ENCODE measurements around the gene PCDHGC3. TPM values are rescaled to one million over a fixed set of nuclear protein-coding genes. Genes with fewer than 3 reads are reported as not detected.
A peak's percentile ranks its signal among the peaks of the same experiment; 100 is the strongest.

PCDHGC3 gene
- total RNA-seq, 1 experiment from 2014 or later, result 61.3 TPM

- H3K9ac ChIP-seq (ENCODE audit: low read length), result peak overlapping the region; percentile 92
- H3K27ac ChIP-seq (ENCODE audit: low read length), result peak overlapping the region; percentile 100
- peaks cover 100% of the 10 kb centered on the region for H3K4me1 ChIP-seq (ENCODE audit: low read length)
- no peaks in the 10 kb centered on the region for H3K9me2 ChIP-seq (replicated peaks; ENCODE audit: insufficient read depth, low read length)
- H3K4me2 ChIP-seq (ENCODE audit: low read depth, low read length, poor library complexity, severe bottlenecking), result peak overlapping the region; percentile 78
- H3K79me2 ChIP-seq (ENCODE audit: low read length), result peaks cover 7% of the 10 kb centered on the region
- no peak overlapping the region for H2AFZ ChIP-seq (ENCODE audit: low read length)
- no peaks in the 10 kb centered on the region for H3K27me3 ChIP-seq (ENCODE audit: low read length)
- peaks cover 31% of the 10 kb centered on the region for H3K36me3 ChIP-seq (ENCODE audit: insufficient read depth, low read length)
- DNase-seq, result peak; percentile 80
- no peaks in the 10 kb centered on the region for H3K9me3 ChIP-seq (ENCODE audit: low read length)
- H3K4me3 ChIP-seq (ENCODE audit: low read length), result peak overlapping the region; percentile 68
- no peaks in the 10 kb centered on the region for H4K20me1 ChIP-seq (ENCODE audit: insufficient read depth, low read depth, low read length)
Observed at GRCh38 chr5:141508440-141508797, 32.7 kb downstream of the PCDHGC3 start.

DNA sequence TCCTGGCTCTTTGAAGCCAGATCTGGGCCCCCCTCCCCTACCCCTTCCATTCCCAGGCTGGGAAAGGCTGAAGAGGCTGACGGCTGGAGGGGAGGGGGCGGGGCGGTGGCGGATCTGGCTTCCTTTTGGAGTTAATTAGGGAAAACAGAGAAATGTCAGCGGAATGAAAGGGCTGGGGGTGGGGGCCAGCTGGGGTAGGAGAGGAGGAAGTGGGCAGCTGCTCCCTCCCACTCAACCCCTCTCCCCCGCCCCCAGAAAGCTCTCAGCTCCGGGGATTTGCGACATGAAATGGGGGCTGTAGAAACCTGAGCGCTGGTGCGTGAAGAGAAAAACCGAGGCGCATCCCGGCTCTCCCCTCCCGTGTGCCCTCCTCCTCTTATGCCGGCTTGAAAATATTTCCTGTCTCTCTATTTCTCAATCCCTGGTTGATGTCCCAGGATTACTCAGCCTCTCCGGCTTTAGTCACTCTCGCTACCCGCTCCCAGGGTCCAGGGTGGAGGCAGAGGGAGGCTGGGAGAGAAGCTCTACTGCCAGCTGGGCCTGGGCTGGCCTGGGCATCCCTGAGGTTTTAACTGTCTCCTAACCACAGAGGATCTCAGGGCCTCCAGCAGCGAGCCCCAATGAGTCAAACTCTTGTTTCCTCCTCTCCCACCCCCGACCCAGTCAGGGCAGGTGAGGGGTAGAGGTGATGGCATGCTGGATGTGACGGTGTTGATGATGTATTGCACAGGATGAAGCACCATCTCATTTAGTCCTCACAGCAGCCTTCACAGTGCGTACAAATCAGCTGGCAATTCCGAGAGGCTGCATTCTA, 33.2 kb downstream of the PCDHGC3 start:
- no peaks in the 10 kb centered on the region for H3K27me3 ChIP-seq (ENCODE audit: low read length)
- no peaks in the 10 kb centered on the region for H3K9me3 ChIP-seq (ENCODE audit: low read length)
- H3K9me2 ChIP-seq (replicated peaks; ENCODE audit: insufficient read depth, low read length), result no peaks in the 10 kb centered on the region
- no peaks in the 10 kb centered on the region for H4K20me1 ChIP-seq (ENCODE audit: insufficient read depth, low read depth, low read length)
- peaks cover 3% of the 10 kb centered on the region; the same call in 1 of the 2 replicates for H3K79me2 ChIP-seq (ENCODE audit: low read length)
- peak overlapping the region; percentile 92 for H3K9ac ChIP-seq (ENCODE audit: low read length)
- peak overlapping the region; percentile 78 for H3K4me2 ChIP-seq (ENCODE audit: low read depth, low read length, poor library complexity, severe bottlenecking)
- peak; percentile 86 for DNase-seq
- H3K27ac ChIP-seq (ENCODE audit: low read length), result peak overlapping the region; percentile 100
- H3K4me3 ChIP-seq (ENCODE audit: low read length), result peak overlapping the region; percentile 68
- H3K36me3 ChIP-seq (ENCODE audit: insufficient read depth, low read length), result peaks cover 26% of the 10 kb centered on the region
- H3K4me1 ChIP-seq (ENCODE audit: low read length), result peaks cover 100% of the 10 kb centered on the region
- no peak overlapping the region for H2AFZ ChIP-seq (ENCODE audit: low read length)

GRCh38 chr5:141510160-141510559, 34.4 kb downstream of the PCDHGC3 start:
- 0 out of 2 replicates have a peak, but pooled peaks cover 3% of the 10 kb centered on the region for H3K79me2 ChIP-seq (ENCODE audit: low read length)
- no peaks in the 10 kb centered on the region for H3K27me3 ChIP-seq (ENCODE audit: low read length)
- H2AFZ ChIP-seq (ENCODE audit: low read length), result no peak overlapping the region
- peak; percentile 82 for DNase-seq
- no peaks in the 10 kb centered on the region for H3K9me3 ChIP-seq (ENCODE audit: low read length)
- H3K27ac ChIP-seq (ENCODE audit: low read length), result peak overlapping the region; percentile 100
- peak overlapping the region; percentile 68 for H3K4me3 ChIP-seq (ENCODE audit: low read length)
- peak overlapping the region; percentile 92 for H3K9ac ChIP-seq (ENCODE audit: low read length)
- no peaks in the 10 kb centered on the region for H3K9me2 ChIP-seq (replicated peaks; ENCODE audit: insufficient read depth, low read length)
- peaks cover 15% of the 10 kb centered on the region for H3K36me3 ChIP-seq (ENCODE audit: insufficient read depth, low read length)
- no peaks in the 10 kb centered on the region for H4K20me1 ChIP-seq (ENCODE audit: insufficient read depth, low read depth, low read length)
- H3K4me1 ChIP-seq (ENCODE audit: low read length), result peaks cover 100% of the 10 kb centered on the region
- H3K4me2 ChIP-seq (ENCODE audit: low read depth, low read length, poor library complexity, severe bottlenecking), result peak overlapping the region; percentile 78

GRCh38 chr5:141510850-141511601, 35.3 kb downstream of the PCDHGC3 start:
- Histone ChIP-seq H3K9me3 (ENCODE audit: low read length) (no peaks in the 10 kb centered on the region), H3K27me3 (ENCODE audit: low read length) (no peaks in the 10 kb centered on the region), H3K36me3 (ENCODE audit: insufficient read depth, low read length) (peaks cover 7% of the 10 kb centered on the region), H3K27ac (ENCODE audit: low read length) (peak overlapping the region; percentile 100), H3K9me2 (replicated peaks; ENCODE audit: insufficient read depth, low read length) (no peaks in the 10 kb centered on the region), H3K4me3 (ENCODE audit: low read length) (peak overlapping the region; percentile 68), H3K79me2 (ENCODE audit: low read length) (no peaks in the 10 kb centered on the region), H3K4me1 (ENCODE audit: low read length) (peaks cover 100% of the 10 kb centered on the region), H4K20me1 (ENCODE audit: insufficient read depth, low read depth, low read length) (no peaks in the 10 kb centered on the region), H3K9ac (ENCODE audit: low read length) (peak overlapping the region; percentile 92), H2AFZ (ENCODE audit: low read length) (no peak overlapping the region), H3K4me2 (ENCODE audit: low read depth, low read length, poor library complexity, severe bottlenecking) (peak overlapping the region; percentile 78)
- peak; percentile 98 for DNase-seq

DNA sequence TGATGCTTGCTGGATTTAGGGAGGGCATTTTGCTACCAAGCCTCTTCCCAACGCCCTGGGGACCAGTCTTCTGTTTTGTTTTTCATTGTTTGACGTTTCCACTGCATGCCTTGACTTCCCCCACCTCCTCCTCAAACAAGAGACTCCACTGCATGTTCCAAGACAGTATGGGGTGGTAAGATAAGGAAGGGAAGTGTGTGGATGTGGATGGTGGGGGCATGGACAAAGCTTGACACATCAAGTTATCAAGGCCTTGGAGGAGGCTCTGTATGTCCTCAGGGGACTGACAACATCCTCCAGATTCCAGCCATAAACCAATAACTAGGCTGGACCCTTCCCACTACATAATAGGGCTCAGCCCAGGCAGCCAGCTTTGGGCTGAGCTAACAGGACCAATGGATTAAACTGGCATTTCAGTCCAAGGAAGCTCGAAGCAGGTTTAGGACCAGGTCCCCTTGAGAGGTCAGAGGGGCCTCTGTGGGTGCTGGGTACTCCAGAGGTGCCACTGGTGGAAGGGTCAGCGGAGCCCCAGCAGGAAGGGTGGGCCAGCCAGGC, 36.1 kb downstream of the PCDHGC3 start:
- Histone ChIP-seq H3K27me3 (ENCODE audit: low read length) (no peaks in the 10 kb centered on the region), H3K4me2 (ENCODE audit: low read depth, low read length, poor library complexity, severe bottlenecking) (peak overlapping the region; percentile 60), H3K27ac (ENCODE audit: low read length) (peak overlapping the region; percentile 100), H3K9ac (ENCODE audit: low read length) (peak overlapping the region; percentile 87), H3K9me2 (replicated peaks; ENCODE audit: insufficient read depth, low read length) (no peaks in the 10 kb centered on the region), H3K36me3 (ENCODE audit: insufficient read depth, low read length) (peaks cover 12% of the 10 kb centered on the region), H2AFZ (ENCODE audit: low read length) (no peak overlapping the region), H3K79me2 (ENCODE audit: low read length) (no peaks in the 10 kb centered on the region), H3K9me3 (ENCODE audit: low read length) (no peaks in the 10 kb centered on the region), H3K4me1 (ENCODE audit: low read length) (peaks cover 100% of the 10 kb centered on the region), H3K4me3 (ENCODE audit: low read length) (peak overlapping the region; percentile 30; the same call in 1 of the 2 replicates), H4K20me1 (ENCODE audit: insufficient read depth, low read depth, low read length) (no peaks in the 10 kb centered on the region)
- peak; percentile 52 for DNase-seq

DNA sequence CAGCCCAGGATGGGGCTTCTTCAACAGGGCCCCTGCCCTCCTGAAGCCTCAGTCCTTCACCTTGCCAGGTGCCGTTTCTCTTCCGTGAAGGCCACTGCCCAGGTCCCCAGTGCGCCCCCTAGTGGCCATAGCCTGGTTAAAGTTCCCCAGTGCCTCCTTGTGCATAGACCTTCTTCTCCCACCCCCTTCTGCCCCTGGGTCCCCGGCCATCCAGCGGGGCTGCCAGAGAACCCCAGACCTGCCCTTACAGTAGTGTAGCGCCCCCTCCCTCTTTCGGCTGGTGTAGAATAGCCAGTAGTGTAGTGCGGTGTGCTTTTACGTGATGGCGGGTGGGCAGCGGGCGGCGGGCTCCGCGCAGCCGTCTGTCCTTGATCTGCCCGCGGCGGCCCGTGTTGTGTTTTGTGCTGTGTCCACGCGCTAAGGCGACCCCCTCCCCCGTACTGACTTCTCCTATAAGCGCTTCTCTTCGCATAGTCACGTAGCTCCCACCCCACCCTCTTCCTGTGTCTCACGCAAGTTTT, 36.7 kb downstream of the PCDHGC3 start:
- Histone ChIP-seq H3K9ac (ENCODE audit: low read length) (peak overlapping the region; percentile 87), H4K20me1 (ENCODE audit: insufficient read depth, low read depth, low read length) (no peaks in the 10 kb centered on the region), H3K9me3 (ENCODE audit: low read length) (no peaks in the 10 kb centered on the region), H3K27ac (ENCODE audit: low read length) (peak overlapping the region; percentile 100), H3K4me2 (ENCODE audit: low read depth, low read length, poor library complexity, severe bottlenecking) (peak overlapping the region; percentile 60), H3K36me3 (ENCODE audit: insufficient read depth, low read length) (peaks cover 15% of the 10 kb centered on the region), H3K27me3 (ENCODE audit: low read length) (no peaks in the 10 kb centered on the region), H3K4me1 (ENCODE audit: low read length) (peaks cover 100% of the 10 kb centered on the region), H3K9me2 (replicated peaks; ENCODE audit: insufficient read depth, low read length) (no peaks in the 10 kb centered on the region), H3K79me2 (ENCODE audit: low read length) (no peaks in the 10 kb centered on the region), H2AFZ (ENCODE audit: low read length) (no peak overlapping the region), H3K4me3 (ENCODE audit: low read length) (peak overlapping the region; percentile 54)
- DNase-seq, result peak; percentile 97

- Histone ChIP-seq H3K27ac (ENCODE audit: low read length) (peak overlapping the region; percentile 100), H3K4me1 (ENCODE audit: low read length) (peaks cover 100% of the 10 kb centered on the region), H4K20me1 (ENCODE audit: insufficient read depth, low read depth, low read length) (no peaks in the 10 kb centered on the region), H3K9ac (ENCODE audit: low read length) (peak overlapping the region; percentile 87), H3K4me2 (ENCODE audit: low read depth, low read length, poor library complexity, severe bottlenecking) (peak overlapping the region; percentile 59), H3K4me3 (ENCODE audit: low read length) (peak overlapping the region; percentile 54), H3K27me3 (ENCODE audit: low read length) (no peaks in the 10 kb centered on the region), H2AFZ (ENCODE audit: low read length) (no peak overlapping the region), H3K79me2 (ENCODE audit: low read length) (no peaks in the 10 kb centered on the region), H3K9me2 (replicated peaks; ENCODE audit: insufficient read depth, low read length) (no peaks in the 10 kb centered on the region), H3K36me3 (ENCODE audit: insufficient read depth, low read length) (peaks cover 15% of the 10 kb centered on the region), H3K9me3 (ENCODE audit: low read length) (no peaks in the 10 kb centered on the region)
- peak; percentile 93 for DNase-seq
Observed at GRCh38 chr5:141512911-141513626, 37.3 kb downstream of the PCDHGC3 start.
